ENCODE results near the gene OPRL1.

The OPRL1 gene

DNA sequence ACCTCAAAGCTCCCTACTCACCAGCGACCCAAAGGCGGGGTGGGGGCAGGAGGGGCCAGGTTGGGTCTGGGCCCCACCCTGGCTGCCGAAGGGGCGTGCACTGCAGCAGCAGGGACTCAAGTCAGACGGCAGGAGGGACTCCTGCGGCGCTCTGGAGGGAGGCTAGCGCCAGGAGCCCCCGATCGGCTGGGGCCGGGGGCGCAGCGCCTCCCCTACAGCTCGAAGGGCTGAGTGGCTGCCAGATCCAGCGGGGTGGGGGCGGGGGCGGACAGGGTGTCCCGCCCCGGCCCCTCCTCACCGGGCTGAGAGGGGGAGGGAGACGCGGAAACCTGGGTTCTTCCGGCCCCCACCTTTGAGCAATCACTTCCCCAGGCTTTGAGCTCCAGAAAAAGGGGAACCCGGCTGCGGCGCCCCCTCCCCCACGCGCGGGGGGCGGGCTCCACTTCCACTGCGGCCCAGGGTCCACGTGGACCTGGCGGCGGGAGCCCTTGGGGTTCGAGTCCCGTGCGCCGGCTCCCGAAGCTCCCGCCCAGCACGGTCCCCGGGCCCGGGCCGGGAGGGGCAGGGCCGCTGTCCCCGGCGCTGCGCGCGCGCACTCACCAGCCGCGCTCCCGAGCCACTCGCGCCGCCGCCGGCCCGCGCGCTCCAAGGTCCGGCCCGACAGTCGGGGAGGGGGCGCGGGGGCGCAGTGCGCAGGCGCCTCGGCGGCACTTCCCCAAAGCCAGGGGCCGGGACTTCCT is 439 bp upstream of the OPRL1 start, which contains the start of gene RGS19:
TSS of gene RGS19 (minus strand) at position 246 of the 740 bp plus-strand sequence. CDS start 2,632 bp downstream, outside the sequence.
- DNase-seq (ENCODE audit: insufficient read length, low spot score) (peak; percentile 43), FAIRE-seq (no peak)
- no peak for TF ChIP-seq CTCF (IDR thresholded peaks at IDR 0.05; ENCODE audit: insufficient read depth, missing control alignments)

DNA sequence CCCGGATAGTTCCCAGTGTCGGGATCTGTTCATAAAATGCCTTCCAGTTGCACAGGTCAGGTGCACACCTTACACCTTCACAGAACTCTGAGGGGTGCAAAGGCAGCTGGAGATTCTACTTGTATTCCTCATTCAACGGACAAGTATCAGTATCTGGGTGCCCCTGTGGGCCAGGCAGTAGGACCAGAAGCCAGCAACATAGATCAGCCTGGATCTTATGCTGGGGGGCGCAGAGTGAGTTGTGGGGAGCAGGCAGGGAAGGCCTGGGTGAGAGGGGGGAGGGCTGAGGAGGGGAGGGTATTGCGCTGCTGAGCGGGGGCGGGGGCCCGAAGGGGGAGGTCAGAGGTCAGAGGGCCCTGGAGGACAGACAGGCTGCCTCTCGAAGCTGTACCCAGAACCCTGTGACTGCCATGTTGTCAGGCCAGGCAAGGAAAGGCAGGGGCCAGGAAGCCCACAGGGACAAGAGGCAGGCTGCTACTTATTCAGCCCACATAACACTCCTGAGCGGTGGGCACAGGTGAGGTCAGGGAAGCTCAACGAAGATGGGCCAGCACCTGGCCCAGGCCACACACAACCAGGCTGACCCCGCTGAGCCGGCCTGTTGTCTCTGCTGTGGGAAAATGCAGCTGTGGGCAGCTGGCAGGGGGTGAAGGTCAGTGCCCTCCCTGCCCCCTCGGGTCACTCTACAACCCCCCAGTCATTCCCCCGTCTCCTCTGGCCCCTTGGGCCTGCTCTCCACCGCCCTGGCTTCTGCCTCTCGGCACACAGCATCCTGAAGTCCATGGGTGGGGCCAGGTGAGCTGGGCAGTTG is 1.1 kb downstream of the OPRL1 start:
- no peak for TF ChIP-seq CTCF (IDR thresholded peaks at IDR 0.05; ENCODE audit: insufficient read depth, missing control alignments)
- no peak for DNase-seq (ENCODE audit: insufficient read length, low spot score)
- FAIRE-seq, result no peak

- FAIRE-seq, result no peak
These were observed 1.7 kb downstream of the OPRL1 start for GRCh38 chr20:64081624-64081964.

GRCh38 chr20:64082126-64082731 is 2.3 kb downstream of the OPRL1 start:
- no peak for FAIRE-seq
- TF ChIP-seq CTCF (IDR thresholded peaks at IDR 0.05; ENCODE audit: insufficient read depth, missing control alignments), result no peak
- DNase-seq (ENCODE audit: insufficient read length, low spot score), result no peak

More at GRCh38 chr20:64081624-64081964, 1.7 kb downstream of the OPRL1 start:
- no peak for TF ChIP-seq CTCF (IDR thresholded peaks at IDR 0.05; ENCODE audit: insufficient read depth, missing control alignments)
- DNase-seq (ENCODE audit: insufficient read length, low spot score), result no peak

DNA sequence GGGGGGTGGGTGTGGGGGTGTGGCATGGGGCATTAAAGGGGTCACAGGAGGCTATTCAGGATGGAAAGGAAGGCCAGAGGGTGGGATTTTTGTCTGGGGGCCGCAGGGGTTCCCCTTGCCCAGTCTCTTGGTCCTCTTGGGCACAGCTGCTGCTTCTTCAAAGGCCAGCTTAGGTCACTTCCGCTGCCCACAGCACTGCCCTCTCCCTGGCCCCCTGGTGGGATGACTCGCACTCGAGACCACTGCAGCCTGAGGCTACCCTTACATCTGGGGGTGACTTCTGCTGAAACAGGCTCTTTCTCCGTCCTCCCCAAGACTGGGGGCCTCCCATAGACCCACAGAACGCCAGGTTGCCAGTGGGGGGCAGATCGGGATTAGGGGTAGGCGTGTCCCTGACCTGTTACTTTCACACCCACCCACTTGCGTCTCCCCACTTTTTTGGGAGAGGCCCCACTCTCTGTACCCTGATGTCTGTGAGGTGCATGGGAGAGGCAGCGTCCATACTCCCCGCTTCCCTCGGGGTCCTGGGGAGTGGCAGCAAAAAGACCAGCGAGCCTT is 3.0 kb downstream of the OPRL1 start:
- no peak for TF ChIP-seq CTCF (IDR thresholded peaks at IDR 0.05; ENCODE audit: insufficient read depth, missing control alignments)
- FAIRE-seq (no peak), DNase-seq (ENCODE audit: insufficient read length, low spot score) (no peak)

DNA sequence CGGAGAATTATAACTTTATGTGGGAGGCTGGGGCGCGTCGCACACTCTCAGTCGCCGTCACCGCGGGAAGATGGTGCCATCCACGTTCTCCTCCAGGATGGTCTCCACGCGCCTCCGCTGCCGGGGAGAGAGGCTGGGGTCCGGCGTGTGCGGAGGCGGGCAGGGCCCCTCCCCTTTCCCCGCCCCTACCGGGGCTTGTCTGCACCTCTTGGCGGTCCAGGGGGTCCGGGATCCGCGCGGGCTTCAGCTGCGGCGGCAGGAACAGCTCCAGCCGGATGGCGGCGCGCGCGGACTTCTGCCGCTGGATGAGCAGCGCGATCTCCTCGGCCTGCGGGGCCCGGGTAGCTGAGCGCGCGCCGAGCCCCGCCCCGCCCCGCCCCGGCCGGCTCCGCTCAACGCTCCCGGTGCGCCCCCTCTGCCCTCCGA is 3.5 kb downstream of the OPRL1 start:
- TF ChIP-seq CTCF (IDR thresholded peaks at IDR 0.05; ENCODE audit: insufficient read depth, missing control alignments), result peak; percentile 68
- FAIRE-seq (no peak), DNase-seq (ENCODE audit: insufficient read length, low spot score) (peak; percentile 62)
